ENCODE data around the gene RRN3.
"Not testable (repeated sequence)": the region's sequence is repeated elsewhere in the genome, so short reads cannot be mapped to it uniquely, and the experiment has no call there.

RRN3 gene

GRCh38 chr16:15099366-15099909 is 5.4 kb upstream of the RRN3 start:
- in situ Hi-C loops (cut with MboI; ENCODE audit: low sequenced_read_pairs), result not testable (repeated sequence)

- in situ Hi-C loops (cut with MboI; ENCODE audit: low sequenced_read_pairs), result not testable (repeated sequence)
Measured at GRCh38 chr16:15096583-15096972, 2.5 kb upstream of the RRN3 start.

GRCh38 chr16:15093571-15093954 is 509 bp downstream of the RRN3 start:
- in situ Hi-C loops (cut with MboI; ENCODE audit: low sequenced_read_pairs), result not testable (repeated sequence)

- in situ Hi-C loops (cut with MboI; ENCODE audit: low sequenced_read_pairs), result not testable (repeated sequence)
Measured at GRCh38 chr16:15090663-15091269, 3.3 kb downstream of the RRN3 start.

GRCh38 chr16:15082788-15083187 is 11.3 kb downstream of the RRN3 start:
- in situ Hi-C loops (cut with MboI; ENCODE audit: low sequenced_read_pairs), result not testable (repeated sequence)

GRCh38 chr16:15080883-15081282 is 13.2 kb downstream of the RRN3 start:
- in situ Hi-C loops (cut with MboI; ENCODE audit: low sequenced_read_pairs), result not testable (repeated sequence)

- in situ Hi-C loops (cut with MboI; ENCODE audit: low sequenced_read_pairs), result not testable (repeated sequence)
Measured at GRCh38 chr16:15076161-15076560, 17.9 kb downstream of the RRN3 start.

GRCh38 chr16:15073101-15073500 is 21.0 kb downstream of the RRN3 start:
- in situ Hi-C loops (cut with MboI; ENCODE audit: low sequenced_read_pairs), result no loop called here

- in situ Hi-C loops (cut with MboI; ENCODE audit: low sequenced_read_pairs), result not testable (repeated sequence)
Measured at GRCh38 chr16:15071916-15072769, 21.9 kb downstream of the RRN3 start.

- in situ Hi-C loops (cut with MboI; ENCODE audit: low sequenced_read_pairs), result not testable (repeated sequence)
Measured at GRCh38 chr16:15071013-15071412, 23.1 kb downstream of the RRN3 start.

GRCh38 chr16:15066690-15067089 is 27.4 kb downstream of the RRN3 start:
- in situ Hi-C loops (cut with MboI; ENCODE audit: low sequenced_read_pairs), result not testable (repeated sequence)

GRCh38 chr16:15065961-15066360 is 28.1 kb downstream of the RRN3 start:
- in situ Hi-C loops (cut with MboI; ENCODE audit: low sequenced_read_pairs), result not testable (repeated sequence)

- in situ Hi-C loops (cut with MboI; ENCODE audit: low sequenced_read_pairs), result not testable (repeated sequence)
Measured at GRCh38 chr16:15062085-15062810, 31.8 kb downstream of the RRN3 start.

- in situ Hi-C loops (cut with MboI; ENCODE audit: low sequenced_read_pairs), result no loop called here
Measured at GRCh38 chr16:15059324-15059723, 34.7 kb downstream of the RRN3 start.

GRCh38 chr16:15057681-15058417 is 36.2 kb downstream of the RRN3 start:
- in situ Hi-C loops (cut with MboI; ENCODE audit: low sequenced_read_pairs), result no loop called here

GRCh38 chr16:15055141-15056053 is 38.7 kb downstream of the RRN3 start:
- in situ Hi-C loops (cut with MboI; ENCODE audit: low sequenced_read_pairs), result no loop called here

GRCh38 chr16:15054357-15055140 is 39.5 kb downstream of the RRN3 start:
- in situ Hi-C loops (cut with MboI; ENCODE audit: low sequenced_read_pairs), result no loop called here

- in situ Hi-C loops (cut with MboI; ENCODE audit: low sequenced_read_pairs), result no loop called here
Measured at GRCh38 chr16:15053904-15054303, 40.2 kb downstream of the RRN3 start.
